Astrocyte of the cerebellum (primary cell): Measurements from ENCODE around the gene AMZ1.

Experiments
- DNase-seq: peaks from one replicate; pipeline ENCODE4 v3.0.0-alpha.2; 2011; ENCODE audit warnings: low read depth
- H3K4me3 ChIP-seq: 2 replicates; pipeline ENCODE4 v1.5.1; 2011; ENCODE audit warnings: mild to moderate bottlenecking, low read depth, low read length, moderate library complexity
- CTCF ChIP-seq: IDR thresholded peaks from 2 replicates; pipeline ENCODE4 v1.5.1; 2012; ENCODE audit warnings: low read length, low read depth, moderate library complexity, mild to moderate bottlenecking; ENCODE audit errors: missing control alignments
- in situ Hi-C: cut with HindIII; loops from 2 replicates; pipeline ENCODE4 v1.10.0; 2017; ENCODE audit warnings: low sequenced_read_pairs

Gene AMZ1

DNA sequence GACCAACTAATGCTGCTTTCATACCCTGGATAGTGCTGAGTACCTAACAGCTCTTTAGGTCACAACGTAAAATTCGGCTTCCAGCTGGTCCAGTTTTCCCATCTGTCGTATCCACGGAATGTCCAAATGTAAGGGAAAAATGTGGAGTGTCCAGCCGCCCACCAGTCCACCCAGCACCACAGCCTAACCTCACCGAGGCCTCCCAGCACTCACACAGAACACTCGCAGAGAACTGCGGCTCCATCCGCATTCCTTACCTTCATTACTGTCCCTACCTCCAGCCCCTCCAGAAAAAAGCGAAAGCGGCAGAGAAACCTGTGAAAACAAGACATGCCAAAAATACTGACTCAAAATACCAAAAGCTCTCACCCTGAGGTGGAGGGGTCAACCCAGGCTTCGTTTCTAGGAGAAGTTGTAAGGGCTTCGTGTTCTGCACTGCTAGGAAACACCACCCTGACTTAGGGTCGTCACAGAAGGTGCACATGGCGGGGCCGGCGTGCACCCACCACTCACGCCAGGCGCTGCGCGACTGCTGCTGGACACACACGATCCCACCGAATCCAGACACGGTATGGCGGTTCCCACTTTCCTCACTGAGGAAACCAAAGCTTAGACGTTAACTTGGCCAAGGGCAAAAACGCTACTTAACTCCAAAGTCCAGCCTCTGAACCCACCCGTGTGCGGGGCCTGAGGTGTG lies 73.9 kb downstream of the AMZ1 start:
- no peak for TF ChIP-seq CTCF
- DNase-seq: no peak
- no peak overlapping the region for H3K4me3 ChIP-seq
- in situ Hi-C loops: no loop called here

GRCh38 chr7:2763597-2763996 lies 75.6 kb downstream of the AMZ1 start:
- TF ChIP-seq CTCF: no peak
- in situ Hi-C loops: no loop called here
- H3K4me3 ChIP-seq: no peak overlapping the region
- DNase-seq: no peak

- no peak for TF ChIP-seq CTCF
- in situ Hi-C loops: no loop called here
- DNase-seq: no peak
- no peak overlapping the region for H3K4me3 ChIP-seq
Observed at GRCh38 chr7:2764621-2765020, 76.6 kb downstream of the AMZ1 start.
